Measurements from ENCODE around the gene GABRA5.

The GABRA5 gene

GRCh38 chr15:26868029-26868685, 1.3 kb downstream of the GABRA5 start:
- no peak for DNase-seq (ENCODE audit: extremely low read depth, low read depth)

GRCh38 chr15:26869628-26870027, 2.8 kb downstream of the GABRA5 start:
- DNase-seq (ENCODE audit: extremely low read depth, low read depth) = no peak
- no peak for TF ChIP-seq CTCF (IDR thresholded peaks at IDR 0.05; ENCODE audit: low read depth, low read length)

More at GRCh38 chr15:26868029-26868685, 1.3 kb downstream of the GABRA5 start:
- no peak for TF ChIP-seq CTCF (IDR thresholded peaks at IDR 0.05; ENCODE audit: low read depth, low read length)

- no peak for TF ChIP-seq CTCF (IDR thresholded peaks at IDR 0.05; ENCODE audit: low read depth, low read length)
- no peak for DNase-seq (ENCODE audit: extremely low read depth, low read depth)
Observed at GRCh38 chr15:26870346-26870745, 3.5 kb downstream of the GABRA5 start.

GRCh38 chr15:26872206-26872605, 5.3 kb downstream of the GABRA5 start:
- TF ChIP-seq CTCF (IDR thresholded peaks at IDR 0.05; ENCODE audit: low read depth, low read length) = no peak
- no peak for DNase-seq (ENCODE audit: extremely low read depth, low read depth)

- no peak for DNase-seq (ENCODE audit: extremely low read depth, low read depth)
- no peak for TF ChIP-seq CTCF (IDR thresholded peaks at IDR 0.05; ENCODE audit: low read depth, low read length)
Observed at GRCh38 chr15:26873846-26874245, 7.0 kb downstream of the GABRA5 start.

GRCh38 chr15:26874774-26875475, 8.1 kb downstream of the GABRA5 start:
- TF ChIP-seq CTCF (IDR thresholded peaks at IDR 0.05; ENCODE audit: low read depth, low read length) = no peak
- DNase-seq (ENCODE audit: extremely low read depth, low read depth) = no peak

GRCh38 chr15:26875476-26875850, 8.6 kb downstream of the GABRA5 start:
- no peak for TF ChIP-seq CTCF (IDR thresholded peaks at IDR 0.05; ENCODE audit: low read depth, low read length)
- no peak for DNase-seq (ENCODE audit: extremely low read depth, low read depth)
